NCI-H526 (cell line): ENCODE results near the gene FBXO8.
A peak's percentile ranks its signal among the peaks of the same experiment; 100 is the strongest.
"Not testable (repeated sequence)": the region's sequence is repeated elsewhere in the genome, so short reads cannot be mapped to it uniquely, and the experiment has no call there.

Experiments used
- DNase-seq, 2 experiments: peaks; one replicate each; lab custom pipeline; 2025; lab: John Stamatoyannopoulos, UW

Gene FBXO8, protein sequence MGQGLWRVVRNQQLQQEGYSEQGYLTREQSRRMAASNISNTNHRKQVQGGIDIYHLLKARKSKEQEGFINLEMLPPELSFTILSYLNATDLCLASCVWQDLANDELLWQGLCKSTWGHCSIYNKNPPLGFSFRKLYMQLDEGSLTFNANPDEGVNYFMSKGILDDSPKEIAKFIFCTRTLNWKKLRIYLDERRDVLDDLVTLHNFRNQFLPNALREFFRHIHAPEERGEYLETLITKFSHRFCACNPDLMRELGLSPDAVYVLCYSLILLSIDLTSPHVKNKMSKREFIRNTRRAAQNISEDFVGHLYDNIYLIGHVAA

DNA sequence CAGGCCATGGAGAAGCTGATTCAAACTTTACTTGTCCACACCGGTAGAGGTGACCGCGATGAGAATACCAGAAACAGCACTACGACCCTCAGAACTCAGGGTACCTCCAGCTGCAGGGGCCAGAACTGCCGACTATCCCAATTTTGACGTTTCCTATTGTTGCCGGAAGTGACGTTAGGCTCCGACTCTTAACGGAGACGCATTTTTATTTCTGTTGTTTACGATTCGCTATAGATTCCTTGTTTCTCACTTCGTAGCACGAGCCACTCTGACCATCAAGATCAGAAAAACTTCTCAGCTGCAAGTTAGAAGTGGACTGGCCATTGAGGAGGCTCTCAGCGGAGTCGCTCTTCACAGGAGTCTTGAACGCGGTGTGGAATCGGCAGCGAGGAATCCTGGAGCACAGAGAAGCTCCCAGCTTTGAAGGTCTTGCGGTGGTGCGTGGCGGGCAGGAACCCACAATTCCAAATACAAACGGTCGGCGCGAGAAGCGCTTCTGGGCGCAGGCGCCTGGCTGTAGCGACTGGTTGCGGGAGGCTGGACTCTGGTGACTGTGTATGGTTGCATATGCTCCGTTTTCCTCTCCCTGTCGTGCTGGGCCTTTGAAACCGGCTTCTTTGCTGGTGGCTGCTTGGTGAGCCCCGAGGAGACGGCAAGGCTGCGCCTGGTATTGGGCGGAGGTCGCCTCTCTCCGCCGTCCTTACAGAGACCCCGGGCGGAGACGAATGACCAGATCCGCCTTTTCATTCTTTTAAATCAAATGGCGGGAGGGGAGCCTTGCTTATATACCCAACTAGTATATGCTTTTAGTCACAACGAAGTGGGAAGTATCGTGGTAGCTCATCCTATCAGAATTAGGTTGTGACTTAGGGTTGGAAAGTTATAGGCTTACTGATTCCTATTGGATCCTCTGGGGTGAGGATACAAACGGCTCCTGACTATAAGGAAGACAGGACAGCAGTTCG, at the start of gene FBXO8, which contains the start of gene CEP44:
Gene FBXO8 (minus strand): TSS at position 161 of the 965 bp plus-strand sequence. CDS start 20,575 bp downstream, outside the sequence.
Gene CEP44 (plus strand): TSS at position 405 of the 965 bp plus-strand sequence. CDS start 15,211 bp downstream, outside the sequence.
- peak; percentile 68 to 78 for DNase-seq

DNA sequence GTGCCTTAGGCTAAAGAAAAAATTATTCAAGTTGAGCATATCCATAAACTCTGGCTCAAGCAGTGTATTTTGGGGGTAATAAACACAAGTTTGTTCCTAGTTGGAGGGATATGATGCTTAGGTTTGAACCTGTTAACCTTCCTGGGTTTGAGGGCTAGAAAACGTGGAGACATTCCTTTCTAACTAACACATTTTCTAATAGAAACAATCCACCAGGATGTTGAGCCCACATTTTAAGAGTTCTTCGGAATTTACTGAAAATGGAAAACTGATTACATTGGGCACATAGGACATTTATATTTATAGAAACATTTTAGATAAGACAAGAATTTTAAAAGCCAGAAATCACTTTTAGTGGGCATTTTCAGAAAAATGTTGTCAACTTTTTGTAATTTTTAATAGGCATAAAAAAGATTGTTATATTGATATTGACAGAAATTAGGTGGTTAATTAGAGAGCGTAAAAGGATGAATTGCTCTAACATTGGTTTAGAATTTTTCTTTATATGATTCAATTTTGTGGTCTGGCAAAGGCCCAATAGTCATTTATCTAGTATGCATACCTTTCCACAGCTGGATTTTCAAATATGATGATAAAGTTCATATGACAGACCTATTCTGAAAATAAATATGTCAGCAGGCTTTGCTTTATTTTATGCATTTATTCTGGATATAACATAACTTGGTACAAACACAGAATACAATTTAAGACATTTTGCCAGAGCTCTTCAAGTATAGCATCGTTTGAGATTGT, 49.5 kb upstream of the FBXO8 start:
- no peak for DNase-seq

DNA sequence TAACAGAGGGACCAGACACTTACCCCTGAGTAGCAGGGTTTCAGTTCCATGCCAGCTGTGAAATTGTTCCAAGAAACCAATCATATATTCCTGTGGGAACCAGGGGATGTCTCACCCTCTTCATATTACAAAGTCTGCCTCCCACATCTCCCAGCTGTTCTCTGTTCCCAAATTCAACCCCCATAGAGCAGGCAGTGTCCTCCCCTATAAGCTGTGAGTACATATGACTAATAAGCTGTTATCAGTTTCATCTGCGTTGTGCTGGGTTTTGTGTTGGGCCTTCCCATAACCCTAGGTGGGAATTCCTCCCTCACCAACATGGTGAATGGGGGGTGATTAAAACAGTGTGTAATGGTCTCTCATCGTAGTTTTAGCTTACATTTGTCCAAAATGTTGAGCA, 41.3 kb upstream of the FBXO8 start:
- DNase-seq, result no peak

DNA sequence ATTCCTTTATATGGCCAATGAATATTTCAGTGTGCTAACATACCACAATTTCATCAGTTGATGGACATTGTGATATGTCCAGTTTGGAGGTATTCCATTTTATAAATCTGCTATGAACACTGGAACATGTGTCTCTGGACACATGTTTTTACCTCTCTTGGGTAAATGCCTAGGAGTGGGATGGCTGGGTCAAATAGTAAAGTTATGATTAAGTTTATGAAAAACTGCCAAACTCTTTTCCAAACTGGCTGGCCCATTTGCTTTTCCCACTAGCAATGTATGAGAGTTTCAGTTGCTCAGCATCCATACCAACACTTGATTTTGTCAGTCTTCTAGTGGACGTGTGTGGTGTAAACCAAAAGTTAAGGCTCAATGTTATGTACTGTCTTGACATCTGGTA, 40.8 kb upstream of the FBXO8 start:
- no peak for DNase-seq

DNA sequence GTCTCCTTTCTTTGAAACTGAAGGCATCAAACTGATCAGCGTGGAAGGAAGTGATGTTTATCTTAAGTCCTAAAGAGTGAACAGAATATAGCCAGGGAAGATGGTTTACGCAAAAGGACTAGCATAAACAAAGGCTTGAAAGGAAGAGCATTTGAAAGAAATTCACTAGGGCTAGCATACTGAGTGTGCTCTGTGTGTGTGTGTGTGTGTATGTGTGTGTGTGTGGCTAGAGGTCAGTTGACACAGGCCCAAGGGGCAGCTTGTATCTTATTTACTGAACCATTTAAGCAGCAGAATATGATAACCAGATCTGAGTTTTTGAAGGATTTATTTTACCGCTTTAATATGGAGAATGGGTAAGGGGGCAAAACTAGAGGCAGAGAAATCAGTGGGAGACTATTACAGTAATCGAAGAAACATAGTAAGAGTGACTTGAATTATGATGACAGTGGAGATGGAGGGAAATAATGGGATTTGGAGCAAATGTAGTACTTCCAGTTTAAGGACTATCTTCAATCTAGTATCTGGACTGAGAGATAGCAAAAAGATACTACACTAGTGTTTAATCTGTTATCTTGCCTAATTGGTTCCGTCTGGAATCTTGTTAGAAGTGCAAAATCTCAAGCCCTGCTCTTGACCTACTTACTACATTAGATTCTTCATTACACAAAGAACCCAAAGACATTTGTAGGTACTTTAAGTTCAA, 37.2 kb upstream of the FBXO8 start:
- no peak for DNase-seq

DNA sequence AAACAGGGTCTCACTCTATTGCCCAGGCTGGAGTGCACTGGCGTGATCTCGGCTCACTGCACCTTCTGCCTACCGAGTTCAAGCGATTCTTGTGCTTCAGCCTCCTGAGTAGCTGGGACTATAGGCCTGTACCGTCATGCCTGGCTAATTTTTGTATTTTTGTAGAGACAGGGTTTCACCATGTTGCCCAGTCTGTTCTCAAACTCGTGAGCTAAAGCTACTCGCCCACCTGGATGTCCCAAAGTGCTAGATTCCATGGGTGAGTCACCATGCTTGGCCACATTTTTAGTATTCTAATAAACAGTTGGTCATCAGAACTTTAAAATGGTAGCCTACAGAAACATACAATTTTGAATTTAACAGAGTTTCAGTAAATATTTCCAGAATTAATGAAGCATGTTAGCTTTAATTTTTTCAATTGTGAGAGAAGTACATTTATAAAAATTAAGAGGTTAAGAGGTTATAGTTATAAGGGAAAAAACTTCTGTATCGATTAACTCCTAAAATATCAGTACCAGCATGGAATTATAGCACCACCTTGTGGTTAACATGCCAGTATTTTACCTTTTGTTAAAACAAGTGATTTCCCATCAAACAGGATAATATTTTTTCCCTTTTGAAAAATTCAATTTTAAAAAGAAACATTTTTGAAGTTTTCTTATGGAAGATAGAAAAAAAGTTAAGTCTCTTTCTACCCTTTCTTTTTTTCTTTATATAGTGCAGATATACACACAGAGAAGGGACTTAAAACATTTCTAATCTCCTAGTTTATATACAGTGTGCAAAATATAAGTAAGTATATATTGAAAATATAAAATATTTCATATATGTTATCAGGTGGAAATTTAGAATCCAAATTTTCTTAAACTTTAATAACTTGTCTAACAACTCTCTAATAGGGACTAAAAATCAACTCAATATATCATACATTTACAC, 35.6 kb upstream of the FBXO8 start:
- peak in 1 of 2 experiments; percentile 23 for DNase-seq

DNA sequence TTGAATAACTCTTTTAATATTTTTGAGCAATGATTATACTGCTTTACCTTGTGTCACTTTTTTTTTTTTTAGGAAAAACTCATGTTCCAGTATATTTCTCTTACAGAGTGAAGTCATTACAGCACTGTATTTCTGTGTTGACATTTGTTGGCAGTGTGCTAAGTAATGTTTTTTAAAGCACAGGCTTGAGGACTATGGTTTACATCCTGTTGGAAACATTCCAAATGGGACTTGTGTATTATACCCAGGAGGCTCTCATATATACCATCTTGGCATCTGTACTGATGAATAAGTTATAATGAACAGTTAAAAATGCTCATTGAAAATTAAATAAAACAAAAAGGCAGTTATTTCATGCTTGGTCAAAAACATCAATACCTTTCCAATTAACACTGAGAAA, 34.1 kb upstream of the FBXO8 start:
- DNase-seq, result no peak

DNA sequence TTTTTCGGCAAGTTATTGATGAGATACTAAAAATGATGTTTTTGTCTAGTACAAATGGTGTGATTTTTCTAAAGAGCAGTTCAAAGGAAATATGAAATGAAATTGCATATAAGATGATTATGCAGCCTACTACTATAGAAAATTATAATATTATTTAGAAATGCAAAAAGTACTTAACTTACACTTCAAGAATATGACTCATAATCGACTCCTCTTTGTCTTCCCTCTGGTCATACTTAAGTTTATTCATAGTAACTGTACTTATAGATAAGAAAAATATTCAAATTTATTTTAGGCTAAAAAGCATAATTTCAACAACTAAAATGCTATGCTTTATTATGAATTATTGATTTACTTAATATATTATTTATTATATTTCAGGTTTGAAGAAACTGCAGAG, 33.5 kb upstream of the FBXO8 start:
- no peak for DNase-seq

DNA sequence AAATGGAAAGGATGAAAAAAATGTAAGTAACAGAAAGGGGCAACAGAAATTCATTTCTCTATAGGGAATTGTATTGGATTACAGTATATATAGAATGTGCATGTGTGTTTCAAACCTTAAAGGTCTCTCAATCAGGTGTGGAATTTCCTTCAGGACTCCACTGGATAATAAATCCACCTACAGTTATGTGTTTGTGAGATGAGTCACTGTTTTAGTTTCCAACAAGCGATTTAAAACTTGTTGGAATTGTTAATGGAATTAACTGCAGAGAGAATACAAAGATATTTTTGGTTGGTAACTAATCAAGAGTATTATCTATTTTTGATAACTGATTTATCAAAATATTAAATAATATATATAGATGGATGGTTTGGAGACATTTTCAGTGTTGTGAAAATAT, 33.1 kb upstream of the FBXO8 start:
- no peak for DNase-seq

DNA sequence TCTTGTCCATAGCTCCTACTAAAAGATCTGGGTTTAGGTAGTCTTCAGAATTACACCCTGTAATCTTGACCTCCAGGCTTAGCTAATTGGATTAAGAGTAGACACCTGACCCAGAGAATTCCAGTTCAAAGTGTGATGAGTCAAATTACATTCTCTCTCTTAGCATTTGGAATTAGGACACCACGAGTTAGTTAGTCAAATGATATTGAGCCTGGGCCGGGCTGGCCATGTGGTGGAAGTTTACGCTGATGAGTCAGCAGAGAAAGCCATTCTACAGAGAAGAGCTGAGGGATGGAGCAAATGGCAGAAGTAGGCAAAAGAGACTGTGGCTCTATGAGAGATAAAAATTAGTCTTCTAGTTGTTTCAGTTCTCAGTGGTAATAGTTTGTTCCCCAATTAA, 31.3 kb upstream of the FBXO8 start:
- DNase-seq, result peak in 1 of 2 experiments; percentile 7

DNA sequence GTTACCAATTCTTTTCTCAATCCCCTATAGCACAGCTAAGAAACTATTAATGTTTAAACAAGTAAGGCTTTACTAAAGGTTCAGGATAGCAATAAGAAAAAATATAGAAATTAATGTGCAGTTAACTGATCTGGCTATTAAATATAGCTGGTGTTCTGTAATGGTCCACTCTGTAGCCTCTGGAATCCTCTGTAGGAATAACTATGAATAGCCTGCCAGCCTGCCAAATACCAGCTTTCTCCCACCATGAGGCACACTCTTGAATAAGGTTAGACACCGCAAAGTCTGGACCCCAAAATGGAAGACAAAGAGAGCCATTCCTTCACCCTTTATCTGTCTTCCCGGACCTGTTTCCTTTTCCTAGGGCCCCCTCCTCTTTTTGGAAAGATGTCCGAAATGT, 30.8 kb upstream of the FBXO8 start:
- DNase-seq, result no peak

DNA sequence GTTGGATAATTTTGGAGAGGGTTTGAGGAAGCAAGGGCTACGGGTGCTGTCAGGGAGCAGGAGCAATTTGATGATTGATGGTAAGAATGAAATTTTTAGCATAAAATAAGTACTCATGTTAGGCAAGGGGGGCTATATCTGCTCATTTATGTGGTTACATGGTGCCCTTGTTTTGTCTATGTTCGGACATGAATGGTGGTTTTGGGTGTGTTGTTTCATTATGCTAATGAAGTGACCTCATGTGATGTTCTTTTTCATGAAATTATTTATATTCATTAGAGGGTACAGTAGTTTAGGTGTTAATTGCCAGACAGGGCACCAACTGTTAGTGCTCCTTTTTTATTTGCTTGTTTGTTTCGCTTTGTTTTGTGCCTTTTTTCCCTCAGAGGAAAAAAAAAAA, 29.5 kb upstream of the FBXO8 start:
- no peak for DNase-seq

DNA sequence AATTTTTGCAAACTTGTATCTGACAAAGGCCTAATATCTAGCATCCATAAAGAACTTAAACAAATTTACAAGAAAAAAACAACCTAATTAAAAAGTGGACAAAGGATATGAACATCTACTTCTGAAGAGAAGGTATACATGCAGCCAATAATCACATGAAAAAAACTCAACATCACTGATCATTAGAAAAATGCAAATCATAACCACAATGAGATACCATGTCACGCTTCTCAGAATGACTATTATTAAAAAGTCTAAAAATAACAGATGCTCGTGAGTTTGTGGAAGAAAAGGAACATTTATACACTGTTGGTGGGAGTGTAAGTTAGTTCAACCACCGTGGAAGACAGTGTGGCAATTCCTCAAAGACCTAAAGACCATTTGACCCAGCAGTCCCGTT, 24.2 kb upstream of the FBXO8 start:
- DNase-seq, result no peak

DNA sequence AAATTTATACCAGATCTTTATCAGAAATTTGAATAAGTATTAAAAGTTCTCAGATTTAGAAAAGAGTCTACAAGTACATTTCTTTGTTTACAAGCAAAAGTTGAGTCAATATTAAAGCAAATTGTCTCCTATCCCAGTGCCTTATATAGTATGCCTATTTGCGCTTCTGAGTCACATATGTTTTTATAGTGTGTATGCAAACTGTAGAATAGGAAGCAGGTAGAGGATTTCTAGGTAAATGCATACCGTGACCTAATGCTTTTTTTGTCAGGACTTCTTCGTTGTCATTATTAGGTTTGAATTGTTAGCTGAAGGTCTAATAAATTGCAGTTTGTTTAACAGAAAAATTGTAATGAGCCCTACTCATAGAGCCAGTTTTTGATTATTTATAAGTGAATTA, 22.5 kb upstream of the FBXO8 start:
- no peak for DNase-seq

DNA sequence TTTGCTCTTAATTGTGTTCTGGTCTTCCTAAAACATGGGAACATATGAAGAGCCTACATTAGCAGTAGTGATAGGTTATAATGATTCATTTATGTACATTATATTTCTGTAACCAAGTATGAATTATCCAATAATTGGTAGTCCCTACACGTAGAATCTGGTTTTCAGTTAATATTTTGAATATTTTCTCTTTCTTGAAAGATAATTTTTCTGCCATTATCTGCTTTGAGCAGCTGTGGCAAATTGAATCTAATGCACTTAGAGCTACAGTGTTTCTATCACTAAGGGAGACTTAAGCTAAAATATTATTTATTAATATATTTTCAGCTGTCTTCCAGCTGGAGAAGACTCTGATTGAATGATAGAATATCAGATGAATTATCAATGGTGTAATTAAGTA, 21.2 kb upstream of the FBXO8 start:
- DNase-seq, result no peak

DNA sequence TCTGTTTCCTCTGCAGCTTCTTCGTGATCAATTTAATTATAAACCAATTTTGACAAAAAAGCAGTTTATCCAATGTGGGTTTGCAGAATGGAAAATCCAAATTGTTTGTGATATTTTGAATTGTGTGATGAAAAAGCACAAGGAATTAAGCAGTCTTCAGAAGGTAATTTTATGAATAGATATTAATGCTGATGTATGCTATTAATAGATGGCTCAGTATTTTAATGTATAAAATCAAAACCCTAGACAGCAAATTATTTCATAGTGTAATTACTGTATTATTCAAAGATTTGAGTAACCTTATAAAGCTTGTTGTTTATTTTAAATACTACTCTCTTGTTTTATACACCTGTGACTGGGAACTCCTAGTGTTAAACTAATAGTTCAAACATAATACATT, 20.2 kb upstream of the FBXO8 start:
- no peak for DNase-seq

DNA sequence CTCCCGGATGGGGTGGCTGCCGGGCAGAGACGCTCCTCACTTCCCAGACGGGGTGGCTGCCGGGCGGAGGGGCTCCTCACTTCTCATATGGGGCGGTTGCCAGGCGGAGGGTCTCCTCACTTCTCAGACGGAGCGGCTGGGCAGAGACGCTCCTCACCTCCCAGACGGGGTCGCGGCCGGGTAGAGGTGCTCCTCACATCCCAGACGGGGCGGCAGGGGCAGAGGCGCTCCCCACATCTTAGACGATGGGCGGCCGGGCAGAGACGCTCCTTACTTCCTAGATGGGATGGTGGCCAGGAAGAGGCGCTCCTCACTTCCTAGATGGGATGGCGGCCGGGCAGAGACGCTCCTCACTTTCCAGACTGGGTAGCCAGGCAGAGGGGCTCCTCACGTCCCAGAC, 11.7 kb upstream of the FBXO8 start:
- not testable (repeated sequence) for DNase-seq

DNA sequence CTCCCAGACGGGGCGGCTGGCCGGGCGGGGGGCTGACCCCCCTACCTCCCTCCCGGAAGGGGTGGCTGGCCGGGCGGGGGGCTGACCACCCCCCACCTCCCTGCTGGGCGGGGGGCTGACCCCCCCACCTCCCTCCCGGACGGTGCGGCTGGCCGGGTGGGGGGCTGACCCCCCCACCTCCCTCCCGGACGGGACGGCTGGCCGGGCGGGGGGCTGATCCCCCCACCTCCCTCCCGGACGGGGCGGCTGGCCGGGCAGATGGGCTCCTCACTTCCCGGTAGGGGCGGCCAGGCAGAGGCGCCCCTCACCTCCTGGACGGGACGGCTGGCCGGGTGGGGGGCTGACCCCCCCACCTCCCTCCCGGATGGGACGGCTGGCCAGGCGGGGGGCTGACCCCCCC, 11.2 kb upstream of the FBXO8 start:
- DNase-seq, result not testable (repeated sequence)

DNA sequence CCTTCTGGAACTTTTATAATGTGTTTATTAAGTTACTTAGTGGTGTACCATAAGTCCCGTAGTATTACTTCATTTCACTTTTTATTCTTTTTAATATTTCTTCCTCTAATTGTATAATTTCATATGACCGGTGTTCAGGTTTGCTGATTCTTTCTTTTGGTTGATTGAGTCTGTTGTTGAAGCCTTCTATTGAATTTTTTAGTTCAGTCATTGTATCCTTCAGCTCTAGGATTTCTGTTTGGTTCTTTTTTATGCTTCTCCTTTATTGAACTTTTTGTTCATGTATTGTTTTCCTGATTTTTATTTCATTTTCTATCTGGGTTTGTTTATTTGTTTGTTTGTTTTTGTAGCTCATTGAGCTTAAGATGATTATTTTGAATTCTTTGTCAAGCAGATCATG, 9.0 kb upstream of the FBXO8 start:
- DNase-seq, result no peak

DNA sequence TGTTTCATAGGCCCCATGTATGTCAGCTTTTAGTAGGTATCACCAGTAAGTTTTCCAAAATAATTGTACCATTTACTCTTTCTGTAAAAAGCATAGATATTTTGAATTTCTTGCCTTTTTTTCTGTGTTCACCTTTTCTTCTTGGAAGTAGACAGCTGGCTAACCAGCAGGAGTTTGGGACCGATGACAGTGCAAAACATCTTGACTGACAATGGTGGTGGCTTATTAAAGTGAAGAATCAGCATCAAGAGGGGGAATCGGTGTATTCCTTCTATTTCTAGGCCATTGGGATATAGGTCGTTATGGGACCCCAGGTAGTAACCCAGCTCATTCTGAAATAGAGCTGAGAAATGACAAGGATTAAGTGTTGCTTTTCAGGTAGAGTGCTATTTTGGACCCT, 3.4 kb upstream of the FBXO8 start:
- DNase-seq, result no peak
